ENCODE measurements around the gene RB1.

The RB1 gene

GRCh38 chr13:48530833-48531232 lies 227.3 kb downstream of the RB1 start:
- peak overlapping the region; percentile 91 for H3K4me2 ChIP-seq (ENCODE audit: low read length)
- peaks cover 50% of the 10 kb centered on the region for H3K79me2 ChIP-seq (ENCODE audit: low read length)
- H4K20me1 ChIP-seq (ENCODE audit: insufficient read depth, low read length), result no peaks in the 10 kb centered on the region
- H3K4me3 ChIP-seq (ENCODE audit: low read length), result peak overlapping the region; percentile 77
- peak overlapping the region; percentile 93 for H3K9ac ChIP-seq (ENCODE audit: low read length)
- peaks cover 65% of the 10 kb centered on the region for H3K4me1 ChIP-seq (ENCODE audit: low read length)
- TF ChIP-seq CTCF (IDR thresholded peaks at IDR 0.05; ENCODE audit: low read depth, low read length) (no peak), EZH2phosphoT487 (IDR thresholded peaks at IDR 0.05; ENCODE audit: low read depth) (no peak)
- H3K9me3 ChIP-seq (ENCODE audit: insufficient read depth, low read length), result no peaks in the 10 kb centered on the region; the same call in 1 of the 2 replicates
- H3K36me3 ChIP-seq (replicated peaks; ENCODE audit: low read depth, low read length), result peaks cover 8% of the 10 kb centered on the region
- H3K27ac ChIP-seq (ENCODE audit: low read length), result peak overlapping the region; percentile 94
- H3K27me3 ChIP-seq (ENCODE audit: low read depth, low read length), result no peaks in the 10 kb centered on the region
- no peak overlapping the region for H2AFZ ChIP-seq (ENCODE audit: low read depth, low read length)
